SHP77 (cell line): ENCODE data around the gene SAMD1.

Experiments used
- DNase-seq, 2 experiments: peaks; one replicate each; lab custom pipeline; 2025; lab: John Stamatoyannopoulos, UW

Gene SAMD1

DNA sequence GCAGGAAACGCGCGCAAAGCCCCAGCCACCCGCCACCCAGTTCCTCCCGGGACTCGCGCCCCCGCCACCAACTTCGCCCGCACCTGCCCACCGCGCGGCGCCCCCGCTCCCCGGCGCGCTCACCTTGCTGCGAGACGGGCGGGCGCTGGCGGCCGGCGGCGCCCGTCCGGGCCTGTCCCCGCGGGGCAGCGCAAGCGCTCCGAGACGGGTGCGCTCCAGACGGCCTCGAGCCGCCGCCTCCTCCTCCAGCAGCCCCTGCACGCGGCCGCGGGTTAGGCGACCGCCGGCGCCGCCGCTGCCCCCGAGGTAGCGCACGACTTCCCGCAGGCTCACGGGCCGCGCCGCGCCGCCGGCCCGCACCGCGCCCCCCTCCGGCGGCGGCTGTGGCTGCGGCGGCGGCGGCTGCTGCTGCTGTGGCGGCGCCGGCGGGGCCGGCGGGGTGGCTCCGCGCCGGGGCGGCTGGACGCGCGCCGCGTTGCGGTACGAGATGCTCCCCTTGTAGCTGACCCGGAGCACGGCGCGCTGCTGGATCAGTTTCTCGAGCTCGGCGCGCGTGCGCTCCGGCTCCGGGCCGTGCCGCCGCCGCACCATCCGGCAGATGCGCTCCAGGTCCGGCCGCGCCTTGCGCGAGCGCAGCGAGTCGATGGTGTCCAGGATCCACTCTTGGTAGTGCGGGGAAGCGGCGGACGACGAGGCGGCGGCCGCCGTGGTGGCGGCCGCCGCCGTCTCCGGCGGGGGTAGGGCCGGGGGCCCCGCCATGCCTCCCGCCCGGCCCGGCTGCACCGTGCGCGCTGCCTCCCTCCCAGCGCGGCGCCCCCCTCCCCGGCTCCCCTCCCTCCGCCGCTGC is 666 bp downstream of the SAMD1 start:
- DNase-seq: peak; percentile 22 to 53

DNA sequence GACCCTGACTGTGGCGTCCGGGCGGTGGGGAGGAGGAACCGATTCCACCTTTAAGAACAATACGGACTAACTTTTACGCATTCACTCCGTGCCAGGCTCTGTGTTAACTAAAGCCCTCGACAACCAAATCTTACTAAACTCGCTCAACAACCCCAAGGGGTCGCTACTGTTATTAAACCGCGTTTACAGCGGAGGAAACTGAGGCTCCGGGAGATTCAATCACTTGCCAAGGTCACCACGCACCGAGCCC is 1.2 kb downstream of the SAMD1 start:
- no peak for DNase-seq

DNA sequence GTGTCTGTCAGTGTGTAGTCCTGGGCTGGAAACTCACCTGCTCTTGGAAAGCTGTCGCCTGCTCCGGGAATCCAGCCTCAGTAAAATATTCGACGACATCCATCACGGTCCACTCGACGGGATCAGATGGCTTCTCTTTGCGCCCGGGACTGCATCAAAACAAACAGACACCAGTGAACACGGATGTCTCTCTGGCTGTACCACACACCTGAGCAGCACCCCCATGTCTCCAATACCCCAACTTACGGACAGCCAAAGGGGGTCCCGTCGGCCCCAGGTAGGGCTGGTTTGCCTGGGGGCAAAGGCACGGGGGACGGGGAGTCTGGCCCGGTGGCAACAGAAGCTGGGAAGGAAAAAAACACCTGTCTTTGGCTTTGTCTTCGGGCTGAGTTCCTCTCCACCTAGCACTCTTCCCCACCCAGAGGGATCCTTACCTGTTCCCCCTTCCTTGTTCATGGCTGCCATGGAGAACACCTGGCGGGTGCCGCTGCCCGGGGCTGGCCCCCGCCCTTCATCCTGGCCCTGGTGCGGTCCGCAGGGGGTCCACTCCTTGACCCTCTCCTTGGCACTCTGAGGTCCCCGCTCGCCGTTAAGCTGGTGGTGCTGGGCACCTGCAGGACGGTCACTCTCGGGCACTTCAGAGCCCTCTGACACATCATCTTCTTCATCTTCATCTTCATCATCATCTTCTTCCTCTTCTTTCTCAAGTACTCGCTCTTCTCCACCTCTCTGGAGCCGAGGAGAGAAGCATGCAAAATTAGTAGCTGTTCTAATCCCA is 1.7 kb downstream of the SAMD1 start:
- no peak for DNase-seq

DNA sequence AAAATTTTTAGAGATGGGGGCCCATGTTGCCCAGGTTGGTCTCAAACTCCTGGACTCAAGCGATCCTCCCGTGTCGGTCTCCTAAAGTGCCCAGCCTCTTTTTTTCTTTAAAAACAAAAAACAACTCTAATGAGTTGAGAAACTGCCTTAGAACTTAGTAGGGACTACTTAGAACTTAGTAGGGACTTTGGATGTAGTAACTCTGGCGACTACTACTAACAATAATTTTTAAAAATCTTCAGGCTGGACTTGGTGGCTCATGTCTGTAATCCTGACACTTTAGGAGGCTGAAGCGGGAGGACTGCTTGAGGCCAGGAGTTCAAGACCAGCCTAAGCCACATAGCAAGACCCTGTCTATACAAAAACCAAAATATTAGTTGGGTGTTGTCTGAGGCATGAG is 4.5 kb downstream of the SAMD1 start:
- DNase-seq: no peak

DNA sequence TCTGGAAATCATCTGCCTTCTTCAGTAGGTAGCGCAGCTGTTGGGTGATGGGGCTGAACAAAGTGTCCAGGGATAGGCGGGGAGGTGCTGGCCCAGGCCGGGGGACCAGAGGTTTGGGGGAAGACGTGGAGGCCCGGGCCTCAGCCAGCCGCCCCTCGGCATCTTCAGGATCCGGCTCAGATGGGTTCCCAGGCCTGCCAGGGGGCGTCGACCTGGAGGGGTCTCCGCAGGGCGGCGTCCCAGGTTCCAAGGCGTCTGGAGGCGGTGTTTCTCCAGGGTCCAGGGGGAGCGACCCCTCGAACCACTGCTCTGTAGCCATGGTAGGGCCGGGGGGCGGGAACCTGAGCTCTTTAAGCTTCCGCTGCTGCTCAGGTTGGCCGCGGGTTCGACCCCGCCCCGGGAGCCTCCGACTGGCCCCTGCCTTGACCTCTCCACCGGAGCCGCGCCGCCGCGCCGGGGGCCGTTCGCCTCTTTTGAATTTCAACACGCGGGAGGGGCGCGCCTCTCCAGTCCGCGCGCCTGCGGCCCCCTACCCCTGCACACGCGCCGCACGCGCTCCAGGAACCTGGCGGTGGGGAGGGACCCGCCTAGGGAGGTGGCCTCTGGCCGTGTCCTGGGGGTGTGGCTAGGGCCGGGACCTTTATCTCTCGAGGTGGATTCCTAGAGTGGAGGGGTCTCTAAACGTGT is 5.1 kb downstream of the SAMD1 start, which contains the start of gene C19orf67:
TSS of gene C19orf67 (minus strand) at position 475 of the 687 bp plus-strand sequence. CDS start at position 319, 156 bp downstream.
- DNase-seq: no peak

DNA sequence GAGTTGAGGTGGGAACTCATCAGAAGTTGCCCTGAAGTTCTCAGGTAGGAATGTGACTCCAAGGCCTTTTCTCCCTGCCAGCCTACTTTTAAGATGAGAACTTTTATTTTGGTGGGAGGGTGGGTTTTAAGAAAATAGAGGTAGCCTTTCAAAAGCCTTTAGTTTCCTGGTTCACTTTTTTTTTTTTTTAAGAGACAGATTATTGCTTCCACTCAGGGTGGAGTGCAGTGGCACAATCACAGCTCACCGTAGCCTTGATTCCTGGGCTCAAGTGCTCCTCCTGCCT is 7.9 kb downstream of the SAMD1 start:
- DNase-seq: no peak

DNA sequence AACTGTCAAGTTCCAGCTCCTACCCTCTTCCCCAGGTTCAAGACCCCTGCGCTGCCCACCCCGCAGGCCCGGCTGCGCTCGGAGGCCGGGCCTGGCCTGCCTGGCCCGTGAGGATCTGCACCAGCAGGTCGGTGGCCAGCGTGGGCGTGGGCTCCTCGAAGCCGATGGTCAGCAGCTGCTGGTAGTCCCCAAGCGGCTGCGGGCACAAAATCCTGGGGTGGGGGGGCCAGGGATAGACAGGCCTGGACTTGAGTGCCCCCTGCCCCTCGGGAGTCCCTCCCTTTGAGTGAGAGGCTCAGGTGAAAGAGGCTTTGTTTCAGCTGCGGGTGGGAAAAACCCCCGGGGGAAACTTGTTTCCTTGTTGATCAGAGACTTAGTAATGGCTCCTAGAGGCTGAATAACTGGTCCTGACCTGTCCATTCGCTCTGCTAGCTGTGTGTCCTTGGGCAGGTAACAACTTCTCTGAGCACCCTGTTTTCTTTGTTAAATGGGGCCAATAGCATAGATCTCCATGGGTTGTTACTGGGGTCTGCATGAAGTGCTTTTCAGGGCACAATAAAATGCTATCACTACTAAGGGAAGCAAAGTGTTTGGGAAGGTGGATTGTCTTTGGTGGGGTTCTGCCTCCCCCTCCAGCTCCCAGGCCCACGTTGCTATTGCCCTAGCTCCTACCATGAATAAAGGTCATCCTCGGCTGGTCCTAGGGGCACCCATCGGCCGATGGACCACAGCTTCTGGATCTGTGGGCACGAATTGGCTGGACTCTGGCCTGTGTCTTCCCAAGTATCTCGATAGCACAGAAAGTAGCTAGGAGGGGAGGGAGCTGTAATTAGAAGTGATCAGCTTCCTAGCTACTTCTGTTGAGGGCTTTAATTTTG is 8.5 kb downstream of the SAMD1 start:
- DNase-seq: no peak

DNA sequence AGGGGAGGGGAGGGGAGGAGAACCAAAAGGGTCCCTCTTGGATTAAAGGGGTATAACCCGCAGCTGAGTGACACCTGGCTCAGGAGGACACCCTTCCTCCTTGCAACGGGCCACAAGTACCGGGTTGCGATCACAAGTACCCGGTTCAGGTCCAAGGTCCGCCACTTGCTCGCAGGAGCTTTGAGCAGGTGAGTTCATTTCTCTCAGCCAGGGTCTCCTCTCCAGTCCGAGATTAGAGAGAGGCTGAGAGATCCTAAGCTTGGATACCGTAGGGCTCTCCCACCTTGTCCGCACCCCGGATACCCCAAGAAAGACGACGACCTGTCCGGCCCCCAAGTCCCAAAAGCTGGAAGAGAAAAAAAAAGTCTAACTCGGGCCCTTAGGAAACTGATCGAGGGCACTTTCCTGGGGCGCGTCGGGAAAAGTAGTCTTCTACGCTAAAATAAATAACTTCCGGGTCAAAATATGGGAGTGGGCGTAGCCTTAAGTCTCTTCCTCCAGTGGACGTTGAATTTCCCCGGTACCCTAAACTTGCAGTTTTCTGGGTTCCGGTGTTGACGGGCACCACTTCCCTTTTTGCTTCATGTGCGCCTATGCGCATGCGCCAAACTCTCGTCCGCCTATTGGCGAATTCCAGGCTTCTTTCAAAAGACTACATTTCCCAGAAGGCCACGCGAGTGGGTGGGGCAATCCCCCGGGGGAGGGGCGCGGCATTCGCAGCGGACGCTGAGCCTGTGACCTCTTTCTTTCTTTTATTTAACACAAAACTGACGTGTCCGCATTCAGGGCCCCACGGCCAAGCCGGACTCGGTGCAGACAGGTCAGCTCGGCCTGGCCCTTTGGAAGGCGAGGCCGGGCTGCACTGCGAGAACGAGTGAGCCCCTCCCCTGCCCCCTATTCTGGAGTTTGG is 9.4 kb downstream of the SAMD1 start:
- DNase-seq: peak; percentile 98

DNA sequence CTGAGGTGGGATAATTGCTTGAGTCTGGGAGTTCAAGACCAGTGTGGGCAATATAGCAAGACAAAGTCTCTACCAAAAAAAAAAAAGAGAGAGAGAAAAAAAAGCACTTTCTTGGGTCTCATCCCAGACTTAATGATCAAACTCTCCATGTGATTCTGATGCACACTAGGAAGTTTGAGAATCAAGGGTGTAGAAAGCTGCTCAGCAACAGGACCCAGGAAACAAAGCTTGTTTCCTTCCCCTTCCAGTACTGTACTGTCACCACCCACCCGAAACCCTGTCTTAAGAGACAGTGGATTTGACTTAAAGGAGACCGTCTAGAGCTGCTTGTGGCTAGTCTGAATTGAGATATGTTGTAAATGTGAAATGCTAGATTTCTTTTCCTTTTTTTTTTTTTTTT is 12.1 kb downstream of the SAMD1 start:
- no peak for DNase-seq

DNA sequence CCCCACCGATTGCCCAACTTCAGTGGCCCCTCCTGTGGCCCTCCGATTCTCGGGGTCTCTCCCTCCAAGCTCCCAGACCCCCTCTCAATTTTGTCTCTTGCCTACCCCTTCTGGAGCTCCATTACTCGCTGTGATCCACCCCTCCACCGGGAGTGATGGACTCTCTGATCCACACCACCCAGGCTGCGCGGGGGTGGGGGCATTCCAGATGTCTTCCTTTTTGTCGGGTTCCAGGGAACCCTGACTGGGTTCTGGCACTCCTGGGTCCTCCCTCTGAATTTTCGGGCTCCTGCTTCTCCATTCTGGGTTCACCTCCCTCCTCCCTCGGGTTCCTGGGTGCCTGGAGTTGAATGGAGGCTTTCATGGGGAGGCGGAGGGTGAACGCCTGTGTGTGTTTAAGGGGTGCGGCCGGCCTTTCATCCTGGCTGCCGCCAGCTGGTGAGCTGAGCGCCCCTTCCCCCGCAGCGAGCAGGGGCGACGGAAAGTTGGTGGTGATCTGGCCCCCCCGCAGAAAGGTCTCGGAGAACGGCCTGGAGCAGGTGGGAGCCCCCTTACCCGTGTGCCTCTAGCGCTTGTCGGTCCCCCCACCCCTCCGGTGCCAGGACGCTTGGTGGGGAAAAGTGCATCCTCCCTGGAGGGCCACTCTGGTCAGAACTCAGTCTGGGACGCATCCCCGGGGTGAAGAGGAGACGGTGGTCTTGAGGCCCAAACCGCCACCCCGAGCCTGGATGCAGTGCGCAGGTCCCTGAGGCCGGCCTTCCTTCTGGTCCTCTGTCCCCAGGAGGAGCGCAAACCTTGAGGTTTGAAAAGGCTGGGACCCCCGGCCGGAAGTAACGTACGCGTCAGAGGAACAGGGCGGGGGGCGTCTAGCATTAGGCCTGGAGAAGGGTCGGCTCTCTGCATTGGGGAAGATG is 16.4 kb downstream of the SAMD1 start:
- DNase-seq: no peak

DNA sequence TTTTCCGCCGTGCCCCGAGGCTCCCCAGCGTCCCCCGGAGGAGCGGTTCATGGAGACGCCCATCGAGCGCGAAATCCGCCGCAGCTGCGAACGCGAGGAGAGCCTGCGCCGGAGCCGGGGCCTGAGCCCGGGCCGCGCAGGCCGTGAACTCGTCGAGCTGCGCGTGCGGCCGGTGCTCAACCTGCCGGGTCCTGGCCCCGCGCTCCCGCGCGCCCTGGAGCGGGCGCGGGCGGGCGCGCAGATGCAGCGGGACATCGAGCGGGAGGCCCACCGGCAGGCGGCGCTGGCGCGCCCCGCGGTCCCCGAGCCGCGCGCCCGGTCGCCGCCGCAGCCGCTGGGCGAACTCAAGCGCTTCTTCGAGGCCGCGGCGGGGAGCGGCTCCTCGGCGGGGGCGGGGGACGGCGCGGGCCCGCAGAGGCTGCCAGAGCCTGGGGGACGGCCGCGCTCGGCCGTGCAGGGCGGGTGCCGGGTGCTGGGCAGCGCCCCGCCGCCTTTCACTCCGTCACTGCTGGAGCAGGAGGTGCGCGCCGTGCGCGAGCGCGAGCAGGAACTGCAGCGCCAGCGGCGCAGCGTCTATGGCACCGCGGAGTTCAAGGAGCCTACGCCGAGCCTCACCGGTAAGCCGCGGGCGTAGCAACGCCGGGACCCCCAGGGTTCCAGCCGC is 17.2 kb downstream of the SAMD1 start:
- DNase-seq: peak; percentile 57 to 81

DNA sequence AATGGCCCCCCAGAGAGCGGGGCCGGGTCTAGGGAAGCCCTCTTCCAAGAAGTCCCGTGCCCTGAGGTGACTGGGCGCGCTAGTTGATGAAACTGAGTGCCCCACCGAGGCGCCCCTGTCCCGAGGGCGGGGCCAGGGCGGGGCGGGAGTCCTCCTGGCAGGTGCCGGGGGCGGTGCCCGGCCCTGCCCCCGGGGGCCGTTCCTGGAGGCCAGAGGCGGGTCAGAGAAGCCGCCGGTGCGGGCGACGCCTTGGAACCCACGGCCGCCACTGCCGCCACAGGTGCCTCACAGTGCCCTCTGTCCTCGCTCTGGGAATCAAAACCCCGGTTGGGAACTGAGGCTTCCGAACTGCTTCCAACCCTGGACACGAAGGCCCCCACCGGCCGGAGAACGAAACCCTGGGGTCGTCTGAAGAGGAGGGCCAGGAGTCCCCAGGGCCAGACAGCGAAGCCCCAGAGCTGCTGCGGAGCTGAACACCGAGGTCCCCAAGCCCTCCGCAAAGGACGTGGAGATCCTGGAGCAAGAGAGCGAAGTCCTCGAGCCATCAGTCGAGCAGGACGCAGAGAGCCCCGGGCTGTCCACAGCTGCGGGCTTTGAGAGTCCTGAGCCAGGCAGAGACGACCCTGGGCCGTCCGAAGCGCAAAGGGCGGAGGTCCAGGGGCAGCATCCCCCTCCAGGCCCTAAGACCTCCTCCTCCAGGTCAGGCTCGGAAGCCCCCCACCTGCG is 17.9 kb downstream of the SAMD1 start, which contains the start of gene MISP3:
TSS of gene MISP3 (plus strand) at position 252 of the 726 bp plus-strand sequence. CDS start 524 bp downstream, outside the sequence.
- peak; percentile 61 to 64 for DNase-seq

DNA sequence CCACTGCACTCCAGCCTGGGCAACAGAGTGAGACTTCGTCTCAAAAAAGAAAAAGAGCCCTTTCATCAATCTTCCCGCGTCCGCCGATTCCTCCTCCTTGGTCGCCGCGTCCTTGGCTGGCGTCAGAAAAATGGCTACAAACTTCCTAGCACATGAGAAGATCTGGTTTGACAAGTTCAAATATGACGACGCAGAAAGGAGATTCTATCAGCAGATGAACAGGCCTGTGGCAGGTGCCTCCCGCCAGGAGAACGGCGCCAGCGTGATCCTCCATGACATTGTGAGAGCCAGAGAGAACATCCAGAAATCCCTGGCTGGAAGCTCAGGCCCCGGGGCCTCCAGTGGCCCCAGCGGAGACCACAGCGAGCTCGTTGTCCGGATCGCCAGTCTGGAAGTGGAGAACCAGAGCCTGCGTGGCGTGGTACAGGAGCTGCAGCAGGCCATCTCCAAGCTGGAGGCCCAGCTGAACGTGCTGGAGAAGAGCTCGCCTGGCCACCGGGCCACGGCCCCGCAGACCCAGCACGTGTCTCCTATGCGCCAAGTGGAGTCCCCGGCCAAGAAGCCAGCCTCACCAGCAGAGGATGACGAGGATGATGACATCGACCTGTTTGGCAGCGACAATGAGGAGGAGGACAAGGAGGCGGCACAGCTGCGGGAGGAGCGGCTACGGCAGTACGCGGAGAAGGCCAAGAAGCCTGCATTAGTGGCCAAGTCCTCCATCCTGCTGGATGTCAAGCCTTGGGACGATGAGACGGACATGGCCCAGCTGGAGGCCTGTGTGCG is 20.1 kb downstream of the SAMD1 start:
- no peak for DNase-seq

DNA sequence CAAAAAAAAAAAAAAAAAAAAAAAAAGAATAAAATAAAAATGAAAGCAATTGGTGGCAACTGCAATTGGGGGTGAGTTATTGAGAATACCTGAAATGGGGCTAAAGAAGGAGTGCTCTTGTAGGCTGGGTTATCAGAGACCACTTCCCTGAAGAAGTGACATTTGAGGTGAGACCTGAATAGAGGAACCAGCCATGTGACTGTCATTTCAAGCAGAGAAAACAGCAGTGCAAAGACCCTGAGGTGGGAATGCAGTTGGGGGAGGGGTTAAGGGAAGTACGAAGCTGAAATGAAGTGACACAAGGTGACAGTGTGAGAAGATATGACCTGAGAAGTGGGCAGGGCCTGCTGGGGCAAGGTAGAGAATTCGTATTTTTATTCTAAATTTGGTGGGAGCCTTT is 24.4 kb downstream of the SAMD1 start:
- no peak for DNase-seq

DNA sequence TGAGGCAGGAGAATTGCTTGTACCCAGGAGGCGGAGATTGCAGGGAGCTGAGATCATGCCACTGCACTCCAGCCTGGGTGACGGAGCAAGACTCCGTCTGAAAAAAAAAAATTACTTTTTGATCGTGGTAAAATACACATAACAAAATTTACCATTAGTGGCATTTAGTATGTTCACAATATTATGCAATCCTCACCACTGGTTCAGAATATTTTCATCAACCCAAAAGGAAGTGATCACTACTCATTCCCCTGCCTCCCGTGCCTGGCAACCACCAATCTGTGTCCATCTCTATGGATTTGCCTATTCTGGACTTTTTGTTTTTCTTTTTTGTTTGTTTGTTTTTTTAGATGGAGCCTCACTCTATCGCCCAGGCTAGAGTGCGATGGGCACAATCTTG is 27.4 kb downstream of the SAMD1 start:
- no peak for DNase-seq

DNA sequence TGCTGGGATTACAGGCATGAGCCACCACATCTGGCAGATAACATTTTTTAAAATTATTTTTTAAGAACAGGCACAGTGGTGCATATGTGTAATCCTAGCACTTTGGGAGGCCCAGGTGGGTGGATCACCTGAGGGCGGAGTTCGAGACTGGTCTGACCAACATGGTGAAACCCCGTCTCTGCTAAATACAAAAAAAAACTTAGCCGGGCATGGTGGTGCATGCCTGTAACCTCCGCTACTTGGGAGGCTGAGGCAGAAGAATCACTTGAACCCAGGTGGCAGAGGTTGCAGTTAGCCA is 28.0 kb downstream of the SAMD1 start:
- DNase-seq: no peak

DNA sequence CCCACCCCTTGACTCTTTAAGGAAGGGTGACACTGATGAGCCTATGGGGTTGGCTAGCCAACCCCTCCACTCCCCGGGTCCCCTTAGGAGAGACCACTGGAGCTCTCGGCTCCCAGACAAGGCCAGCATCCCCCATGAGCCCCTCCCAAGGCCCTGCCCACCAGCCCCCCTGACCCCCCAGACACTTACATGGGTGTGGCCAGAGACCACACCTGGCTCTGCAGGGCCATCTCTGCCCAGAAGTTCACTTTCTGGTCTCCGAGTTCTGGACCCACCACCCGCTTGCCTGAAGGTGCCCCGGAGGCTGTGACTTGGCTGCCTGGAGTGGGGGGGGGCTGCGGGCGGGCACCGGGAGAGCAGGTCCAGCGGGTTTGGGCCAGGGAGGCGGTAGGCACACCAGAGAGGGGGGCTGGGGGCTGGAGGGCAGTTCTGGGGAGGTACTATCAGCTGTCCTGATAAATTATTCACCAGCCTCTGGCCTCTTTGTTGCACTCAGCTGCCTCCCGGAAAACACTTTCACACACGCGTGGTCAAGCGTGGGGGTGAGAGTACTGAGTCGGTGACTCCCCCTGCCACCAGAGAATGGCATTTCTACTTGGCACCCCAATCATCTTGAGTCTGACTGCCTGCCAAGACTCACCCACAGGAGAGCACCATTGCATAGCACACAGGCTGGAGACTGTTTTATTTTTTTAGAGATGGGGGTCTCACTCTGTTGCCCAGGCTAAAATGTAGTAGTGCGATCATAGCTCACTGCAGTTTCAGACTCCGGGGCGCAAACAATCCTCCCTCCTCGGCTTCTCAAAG is 28.6 kb downstream of the SAMD1 start, which contains the start of gene PALM3:
TSS of gene PALM3 (minus strand) at position 326 of the 807 bp plus-strand sequence. CDS start at position 230, 96 bp downstream.
- no peak for DNase-seq
